Measurements from ENCODE around the gene ADAMTS15. TPM values are rescaled to one million over a fixed set of nuclear protein-coding genes. Genes with fewer than 3 reads are reported as not detected.

Gene ADAMTS15
- total and polyA plus RNA-seq, 10 donors, result 0.41 to 6.9 (median 2.2) TPM

GRCh38 chr11:130474637-130475400, 26.4 kb downstream of the ADAMTS15 start:
- H3K27me3 ChIP-seq (replicated peaks in 1 of 7), result peaks cover 0 to 11% (median 0%) of the 10 kb centered on the region in 7 donors
- no peak overlapping the region for H3K4me3 ChIP-seq
- DNase-seq, result no peak
- no peak for TF ChIP-seq POLR2A (IDR thresholded peaks at IDR 0.05)
- TF ChIP-seq POLR2AphosphoS5 (IDR thresholded peaks at IDR 0.05), result no peak
- no peak for TF ChIP-seq CTCF (IDR thresholded peaks at IDR 0.05 in 8 of 11, conservative IDR thresholded peaks at IDR 0.05 in 3 of 11)
- H3K27ac ChIP-seq, result no peak overlapping the region
- intact Hi-C loops (cut with DNase I; ENCODE audit: low total_unique reads), result no loop called here
- peaks cover 0 to 13% (median 0%) of the 10 kb centered on the region in 6 donors for H3K36me3 ChIP-seq
- H3K4me1 ChIP-seq, result peaks cover 0 to 29% (median 8%) of the 10 kb centered on the region in 6 donors
- 82 to 88% (median 84%) methylated on average over 8 to 12 of the region's 12 CpGs for whole genome bisulfite sequencing, 5 donors
- no peaks in the 10 kb centered on the region for H3K9me3 ChIP-seq

- intact Hi-C loops (cut with DNase I; ENCODE audit: low total_unique reads), result no loop called here
- 88 to 97% (median 92%) methylated on average over 10 of the region's 10 CpGs for WGBS, 5 donors
- no peak overlapping the region for H3K27ac ChIP-seq
These were observed 27.1 kb downstream of the ADAMTS15 start for GRCh38 chr11:130475426-130476053.

GRCh38 chr11:130476200-130476921, 27.9 kb downstream of the ADAMTS15 start:
- WGBS, 5 donors, result 82 to 91% (median 86%) methylated on average over 11 to 12 of the region's 12 CpGs
- Histone ChIP-seq H3K36me3 (peaks cover 0 to 13% (median 0%) of the 10 kb centered on the region in 6 donors), H3K4me3 (no peak overlapping the region), H3K9me3 (no peaks in the 10 kb centered on the region), H3K4me1 (peaks cover 0 to 43% (median 14%) of the 10 kb centered on the region in 6 donors), H3K27me3 (replicated peaks in 1 of 7) (peaks cover 0 to 13% (median 0%) of the 10 kb centered on the region in 7 donors), H3K27ac (peak overlapping the region in 1 of 8 donors; percentile 60)
- no peak for DNase-seq
- TF ChIP-seq POLR2AphosphoS5 (IDR thresholded peaks at IDR 0.05) (no peak), CTCF (IDR thresholded peaks at IDR 0.05 in 8 of 11, conservative IDR thresholded peaks at IDR 0.05 in 3 of 11) (no peak), POLR2A (IDR thresholded peaks at IDR 0.05) (no peak)
- intact Hi-C loops (cut with DNase I; ENCODE audit: low total_unique reads), result no loop called here

More at GRCh38 chr11:130475426-130476053, 27.1 kb downstream of the ADAMTS15 start:
- Histone ChIP-seq H3K4me3 (no peak overlapping the region), H3K36me3 (peaks cover 0 to 13% (median 0%) of the 10 kb centered on the region in 6 donors), H3K27me3 (replicated peaks in 1 of 7) (peaks cover 0 to 13% (median 0%) of the 10 kb centered on the region in 7 donors), H3K9me3 (no peaks in the 10 kb centered on the region), H3K4me1 (peaks cover 0 to 36% (median 13%) of the 10 kb centered on the region in 6 donors)
- no peak for TF ChIP-seq POLR2AphosphoS5 (IDR thresholded peaks at IDR 0.05)
- no peak for TF ChIP-seq CTCF (IDR thresholded peaks at IDR 0.05 in 8 of 11, conservative IDR thresholded peaks at IDR 0.05 in 3 of 11)
- TF ChIP-seq POLR2A (IDR thresholded peaks at IDR 0.05), result no peak
- DNase-seq, result no peak
